Fibroblast of mammary gland (primary cell): ENCODE results near the gene RFC3.

Experiments used
- DNase-seq: peaks from one replicate; pipeline ENCODE4 v3.0.0-alpha.2; 2010; ENCODE audit warnings: low read depth
- H3K4me3 ChIP-seq: 2 replicates; pipeline ENCODE4 v1.5.1; 2011; ENCODE audit warnings: low read depth, mild to moderate bottlenecking, low read length, moderate library complexity; ENCODE audit not compliant: control insufficient read depth
- CTCF ChIP-seq: conservative IDR thresholded peaks from 2 replicates; pipeline ENCODE4 v1.5.1; 2011; ENCODE audit warnings: low read depth, low read length, inconsistent platforms; ENCODE audit not compliant: control insufficient read depth, insufficient read depth

RFC3 gene

GRCh38 chr13:33871207-33872004 lies 53.5 kb downstream of the RFC3 start:
- DNase-seq, result no peak
- H3K4me3 ChIP-seq, result no peak overlapping the region
- TF ChIP-seq CTCF, result no peak

GRCh38 chr13:33872005-33872351 lies 54.0 kb downstream of the RFC3 start:
- DNase-seq, result no peak
- no peak overlapping the region for H3K4me3 ChIP-seq
- no peak for TF ChIP-seq CTCF

- TF ChIP-seq CTCF, result no peak
- no peak for DNase-seq
- no peak overlapping the region for H3K4me3 ChIP-seq
Measured at GRCh38 chr13:33873251-33873908, 55.4 kb downstream of the RFC3 start.

GRCh38 chr13:33874871-33875270 lies 56.9 kb downstream of the RFC3 start:
- no peak for DNase-seq
- no peak overlapping the region for H3K4me3 ChIP-seq
- no peak for TF ChIP-seq CTCF

GRCh38 chr13:33875618-33876401 lies 57.9 kb downstream of the RFC3 start:
- H3K4me3 ChIP-seq, result no peak overlapping the region
- DNase-seq, result no peak
- TF ChIP-seq CTCF, result no peak

- TF ChIP-seq CTCF, result no peak
- DNase-seq, result no peak
- no peak overlapping the region for H3K4me3 ChIP-seq
Measured at GRCh38 chr13:33876716-33877394, 58.9 kb downstream of the RFC3 start.
